Endothelial cell of umbilical vein (primary cell): Measurements from ENCODE around the gene FBLN2. TPM values are rescaled to one million over a fixed set of nuclear protein-coding genes. Genes with fewer than 3 reads are reported as not detected.

ENCODE experiments used
- BruUV-seq: library from RNA; stranded (reverse); fragments of 400-500 nt; replicated peaks from 2 replicates; lab custom pipeline; 2021; lab: Mats Ljungman, UMichigan
- CTCF ChIA-PET: fragments of 300-600, 350-600 bp; sonication (Branson Sonifier 250); formaldehyde crosslinking; loops from one replicate; lab custom pipeline; 2021; ENCODE audit warnings: antibody characterized with exemption, inconsistent platforms; lab: Charles Lee
- POLR2A ChIA-PET: fragments of 300-600, 350-600 bp; sonication (Branson Sonifier 250); formaldehyde crosslinking; loops from one replicate; lab custom pipeline; 2021; ENCODE audit warnings: antibody characterized with exemption, inconsistent platforms; lab: Charles Lee
- DNase-seq: peaks from one replicate; pipeline ENCODE4 v3.0.0-alpha.2; 2011; ENCODE audit warnings: low read depth, low spot score
- FAIRE-seq: peaks from 2 replicates; lab custom pipeline; 2011; peaks lifted over from hg19 to GRCh38; lab: Jason Lieb, UNC
- H2AFZ ChIP-seq: 2 replicates; pipeline ENCODE4 v1.6.0; 2012; ENCODE audit warnings: low read depth, low read length, control low read depth, inconsistent platforms
- H3K27ac ChIP-seq: 2 replicates; pipeline ENCODE4 v1.5.1; 2011; ENCODE audit warnings: low read depth, mild to moderate bottlenecking, control low read depth, low read length, moderate library complexity; ENCODE audit not compliant: insufficient read depth
- H3K27me3 ChIP-seq, 2 experiments: 2 replicates each; pipeline versions ENCODE4 v1.6.0 to v1.6.1; 2011; ENCODE audit warnings: low read length in 2 of 2, mixed read lengths in 1 of 2; ENCODE audit not compliant: control insufficient read depth in 2 of 2, insufficient read depth in 2 of 2
- H3K36me3 ChIP-seq, 2 experiments: 2 replicates in 1 of 2; 3 replicates in 1 of 2; pipeline ENCODE4 v1.5.1; 2011; ENCODE audit warnings: low read length in 2 of 2, mild to moderate bottlenecking in 1 of 2, moderate library complexity in 1 of 2; ENCODE audit not compliant: control insufficient read depth in 2 of 2, insufficient read depth in 2 of 2; ENCODE audit errors: extremely low read depth in 1 of 2
- H3K4me1 ChIP-seq: 3 replicates; pipeline ENCODE4 v1.5.1; 2011; ENCODE audit warnings: mild to moderate bottlenecking, low read length; ENCODE audit not compliant: control insufficient read depth, insufficient read depth; ENCODE audit errors: extremely low read depth
- H3K4me2 ChIP-seq: 2 replicates; pipeline ENCODE4 v1.6.1; 2011; ENCODE audit warnings: low read length, control low read depth, mixed read lengths; ENCODE audit not compliant: insufficient read depth
- H3K4me3 ChIP-seq, 3 experiments: fragments of 200-600 bp in 1 of 3; sonication (generic), shearing (Covaris generic) in 1 of 3; replicated peaks in 1 of 3; 2 replicates each; pipeline ENCODE4 v1.5.1; 2011 to 2016; ENCODE audit warnings: control low read depth in 3 of 3, low read length in 3 of 3, mild to moderate bottlenecking in 2 of 3, inconsistent platforms in 1 of 3, low read depth in 1 of 3, moderate library complexity in 1 of 3; ENCODE audit not compliant: insufficient read depth in 1 of 3
- H3K79me2 ChIP-seq: 2 replicates; pipeline ENCODE4 v1.6.0; 2012; ENCODE audit warnings: low read length, inconsistent platforms; ENCODE audit not compliant: control insufficient read depth, insufficient read depth
- H3K9ac ChIP-seq: replicated peaks from 2 replicates; pipeline ENCODE3; 2011; ENCODE audit warnings: low read length, control low read depth; ENCODE audit not compliant: insufficient read depth; ENCODE audit errors: extremely low read depth
- H3K9me1 ChIP-seq: replicated peaks from 3 replicates; pipeline ENCODE4 v1.6.0; 2011; ENCODE audit warnings: mild to moderate bottlenecking, low read length; ENCODE audit not compliant: control insufficient read depth, insufficient read depth; ENCODE audit errors: extremely low read depth
- H3K9me3 ChIP-seq: replicated peaks from 2 replicates; pipeline ENCODE4 v1.5.1; 2012; ENCODE audit warnings: low read length, inconsistent platforms; ENCODE audit not compliant: control insufficient read depth, insufficient read depth
- H4K20me1 ChIP-seq: replicated peaks from 2 replicates; pipeline ENCODE3; 2011; ENCODE audit warnings: mild to moderate bottlenecking, low read length; ENCODE audit not compliant: control insufficient read depth, insufficient read depth; ENCODE audit errors: extremely low read depth
- EZH2 ChIP-seq: IDR thresholded peaks from 2 replicates; pipeline ENCODE4 v1.6.1; 2012; ENCODE audit warnings: borderline replicate concordance, low read depth, mild to moderate bottlenecking, moderate library complexity, low read length, inconsistent platforms; ENCODE audit not compliant: severe bottlenecking
- FOS ChIP-seq: IDR thresholded peaks from 2 replicates; pipeline ENCODE4 v1.6.1; 2011; ENCODE audit warnings: mild to moderate bottlenecking, low read length, moderate library complexity, borderline replicate concordance; ENCODE audit not compliant: insufficient read depth
- GATA2 ChIP-seq: IDR thresholded peaks from 2 replicates; pipeline ENCODE4 v1.7.0; 2011; ENCODE audit warnings: low read depth, mild to moderate bottlenecking, moderate library complexity, mixed read lengths, low read length; ENCODE audit not compliant: insufficient read length, insufficient read depth
- MAX ChIP-seq: IDR thresholded peaks from 2 replicates; pipeline ENCODE4 v1.6.1; 2011; ENCODE audit not compliant: insufficient read depth, insufficient read length
- MYC ChIP-seq: IDR thresholded peaks from one replicate; pipeline ENCODE4 v1.6.1; 2011; ENCODE audit warnings: mild to moderate bottlenecking, low read depth, low read length
- POLR2AphosphoS5 ChIP-seq: IDR thresholded peaks from 2 replicates; pipeline ENCODE4 v1.6.1; 2012; ENCODE audit warnings: low read depth, mild to moderate bottlenecking, control low read depth, low read length, moderate library complexity; ENCODE audit not compliant: insufficient read depth
- dilution Hi-C: fragments of 300-500 bp; cut with MboI; formaldehyde crosslinking; loops from one replicate; pipeline ENCODE4 v1.15.0; 2019; ENCODE audit warnings: low sequenced_read_pairs; ENCODE audit not compliant: extremely low pct_ligation_motif_present
- intact Hi-C: fragments of 100-400 bp; cut with micrococcal nuclease; formaldehyde crosslinking; loops from one replicate; pipeline ENCODE4 v1.10.0; 2022
- polyA plus RNA-seq, 4 experiments: library from polyadenylated mRNA; depleted of rRNA in 3 of 4; stranded (reverse) in 3 of 4; unstranded in 1 of 4; fragments of >200 nt; gene quantifications; 2 replicates each; pipeline versions ENCODE4 v1.2.1 to v1.2.3, GENCODE V29; 2011 to 2012; ENCODE audit warnings: missing spikeins in 1 of 4
- total RNA-seq: library from RNA; stranded (reverse); gene quantifications from 2 replicates; pipeline ENCODE4 v1.2.3, GENCODE V29; 2021

FBLN2 gene
- total and polyA plus RNA-seq, 2 donors (not counting 3 experiments of a cell fraction or from before 2014, with no cell fraction given) = 1.4 to 1.9 TPM

- no peaks in the 10 kb centered on the region for H3K27me3 ChIP-seq
- no peak overlapping the region for H3K9ac ChIP-seq
- ChIA-PET POLR2A (no interaction called here), CTCF (no interaction called here)
- BruUV-seq = no TSS peak
- no peak for DNase-seq
- TF ChIP-seq POLR2AphosphoS5 = no peak
- no peak for TF ChIP-seq GATA2
- TF ChIP-seq MYC = no peak
- no peak for TF ChIP-seq MAX
- TF ChIP-seq EZH2 = no peak
- TF ChIP-seq FOS = no peak
- intact Hi-C loops = no loop called here
- FAIRE-seq = no peak
- H3K27ac ChIP-seq = no peak overlapping the region
- H3K36me3 ChIP-seq = no peaks in the 10 kb centered on the region
- no peaks in the 10 kb centered on the region for H4K20me1 ChIP-seq
- dilution Hi-C loops = no loop called here
- H3K4me3 ChIP-seq = no peak overlapping the region
- no peaks in the 10 kb centered on the region for H3K79me2 ChIP-seq
- no peak overlapping the region for H2AFZ ChIP-seq
- H3K9me3 ChIP-seq = no peaks in the 10 kb centered on the region
- H3K4me1 ChIP-seq = no peaks in the 10 kb centered on the region
- H3K9me1 ChIP-seq = no peaks in the 10 kb centered on the region
- H3K4me2 ChIP-seq = no peak overlapping the region
Observed at GRCh38 chr3:13662238-13662847, 113.4 kb downstream of the FBLN2 start.
